Neural cell (in vitro differentiated cells): ENCODE data around the gene TFPI2. TPM values are rescaled to one million over a fixed set of nuclear protein-coding genes. Genes with fewer than 3 reads are reported as not detected.
A peak's percentile ranks its signal among the peaks of the same experiment; 100 is the strongest.

Experiments
- H2AFZ ChIP-seq: fragments of 200-600, 300-800 bp; sonication (generic), shearing (Covaris generic); 2 replicates; pipeline ENCODE4 v1.6.0; 2014; ENCODE audit warnings: low read depth, mild to moderate bottlenecking, antibody characterized with exemption, low read length, moderate library complexity
- H3F3A ChIP-seq: fragments of 200-600 bp; shearing (Covaris generic); 2 replicates; pipeline ENCODE4 v1.6.1; 2016; ENCODE audit warnings: mild to moderate bottlenecking, moderate library complexity, mixed read lengths, antibody characterized with exemption, low read length; ENCODE audit not compliant: insufficient read depth, poor library complexity, severe bottlenecking
- H3K27ac ChIP-seq: fragments of 200-600, 300-800 bp; sonication (generic), shearing (Covaris generic); 2 replicates; pipeline ENCODE4 v1.5.1; 2014; ENCODE audit warnings: mild to moderate bottlenecking, low read length, moderate library complexity
- H3K27me3 ChIP-seq: fragments of 300-800, 200-600 bp; sonication (generic), shearing (Covaris generic); 2 replicates; pipeline ENCODE4 v1.6.0; 2014; ENCODE audit warnings: mild to moderate bottlenecking, low read depth, low read length, moderate library complexity; ENCODE audit not compliant: insufficient read depth
- H3K36me3 ChIP-seq: fragments of 300-800, 200-600 bp; sonication (generic), shearing (Covaris generic); 2 replicates; pipeline ENCODE4 v1.5.1; 2014; ENCODE audit warnings: mild to moderate bottlenecking, antibody characterized with exemption, low read length, moderate library complexity; ENCODE audit not compliant: insufficient read depth
- H3K4me2 ChIP-seq: fragments of 300-800, 200-600 bp; sonication (generic), shearing (Covaris generic); 2 replicates; pipeline ENCODE4 v1.6.0; 2014; ENCODE audit warnings: mild to moderate bottlenecking, low read length
- H3K4me3 ChIP-seq: fragments of 300-800, 200-600 bp; sonication (generic), shearing (Covaris generic); 2 replicates; pipeline ENCODE4 v1.5.1; 2014; ENCODE audit warnings: mild to moderate bottlenecking, low read length, moderate library complexity
- H3K79me2 ChIP-seq: fragments of 200-600 bp; shearing (Covaris generic); replicated peaks from 2 replicates; pipeline ENCODE4 v1.6.0; 2014; ENCODE audit warnings: mild to moderate bottlenecking, low read length, moderate library complexity; ENCODE audit not compliant: insufficient read depth
- H3K9ac ChIP-seq: fragments of 300-800, 200-600 bp; sonication (generic), shearing (Covaris generic); 2 replicates; pipeline ENCODE4 v1.6.1; 2016; ENCODE audit warnings: mild to moderate bottlenecking, low read length, mixed read lengths
- H3K9me2 ChIP-seq: fragments of 200-600 bp; shearing (Covaris generic); 2 replicates; pipeline ENCODE4 v1.6.1; 2016; ENCODE audit warnings: mild to moderate bottlenecking, low read length, mixed read lengths; ENCODE audit not compliant: insufficient read depth
- H3K9me3 ChIP-seq: fragments of 200-600, 300-800 bp; sonication (generic), shearing (Covaris generic); 2 replicates; pipeline ENCODE4 v1.6.1; 2016; ENCODE audit warnings: mild to moderate bottlenecking, mixed run types, low read length, moderate library complexity, mixed read lengths
- H4K20me1 ChIP-seq: fragments of 200-600 bp; shearing (Covaris generic); 2 replicates; pipeline ENCODE4 v1.6.1; 2016; ENCODE audit warnings: mild to moderate bottlenecking, mixed run types; ENCODE audit not compliant: insufficient read depth
- CTCF ChIP-seq: fragments of 450-650 bp; IDR thresholded peaks from 2 replicates; pipeline ENCODE4 v1.5.1; 2014; ENCODE audit warnings: antibody characterized with exemption, mild to moderate bottlenecking, moderate library complexity; ENCODE audit not compliant: poor library complexity, severe bottlenecking
- EP300 ChIP-seq: fragments of 450-650 bp; conservative IDR thresholded peaks from 2 replicates; pipeline ENCODE4 v1.6.1; 2014; ENCODE audit warnings: antibody characterized with exemption, mild to moderate bottlenecking, moderate library complexity; ENCODE audit not compliant: poor library complexity, severe bottlenecking
- EZH2 ChIP-seq: fragments of 200-600, 300-800 bp; shearing (Covaris generic), sonication (generic); IDR thresholded peaks from 2 replicates; pipeline ENCODE4 v1.6.1; 2014; ENCODE audit warnings: antibody characterized with exemption, low read length, borderline replicate concordance, mild to moderate bottlenecking; ENCODE audit not compliant: insufficient read depth, poor library complexity, severe bottlenecking
- MXI1 ChIP-seq: fragments of 450-650 bp; conservative IDR thresholded peaks from 2 replicates; pipeline ENCODE4 v1.6.1; 2014; ENCODE audit warnings: antibody characterized with exemption, mild to moderate bottlenecking; ENCODE audit not compliant: poor library complexity, severe bottlenecking
- POLR2AphosphoS5 ChIP-seq: IDR thresholded peaks from 2 replicates; pipeline ENCODE4 v1.6.1; 2012
- RAD21 ChIP-seq: fragments of 450-650 bp; conservative IDR thresholded peaks from 2 replicates; pipeline ENCODE4 v1.6.1; 2014; ENCODE audit warnings: antibody characterized with exemption, mild to moderate bottlenecking, moderate library complexity
- REST ChIP-seq: IDR thresholded peaks from 2 replicates; pipeline ENCODE4 v1.6.1; 2012; ENCODE audit warnings: borderline replicate concordance
- SMC3 ChIP-seq: fragments of 450-650 bp; conservative IDR thresholded peaks from 2 replicates; pipeline ENCODE4 v1.6.1; 2014; ENCODE audit warnings: antibody characterized with exemption, mild to moderate bottlenecking, moderate library complexity; ENCODE audit not compliant: poor library complexity
- TAF1 ChIP-seq: IDR thresholded peaks from 2 replicates; pipeline ENCODE4 v1.6.1; 2012; ENCODE audit warnings: low read depth
- polyA plus RNA-seq: library from polyadenylated mRNA; depleted of rRNA; stranded (reverse); fragments of >200 nt; gene quantifications from 2 replicates; pipeline ENCODE4 v1.2.3, GENCODE V29; 2014

Gene TFPI2
- polyA plus RNA-seq, 1 donor from 2014 or later, result 0.78 TPM

GRCh38 chr7:93921607-93922566 is 31.3 kb upstream of the TFPI2 start, which contains the start of gene GNG11:
TSS of gene GNG11 (plus strand) at chr7:93921735. CDS start at chr7:93922138, 403 bp downstream.
- Histone ChIP-seq H3K27me3 (peaks cover 8% of the 10 kb centered on the region), H3K9me3 (no peaks in the 10 kb centered on the region), H3K9ac (no peak within 1 kb of the TSS), H3K36me3 (no peaks in the 10 kb centered on the region), H3K79me2 (no peaks in the 10 kb centered on the region), H3K9me2 (no peaks in the 10 kb centered on the region), H2AFZ (no peak within 1 kb of the TSS), H3F3A (no peaks in the 10 kb centered on the region), H3K27ac (no peak within 1 kb of the TSS), H3K4me3 (peak within 1 kb of the TSS; percentile 52), H4K20me1 (no peaks in the 10 kb centered on the region), H3K4me2 (no peak within 1 kb of the TSS)
- TF ChIP-seq EP300 (no peak), EZH2 (no peak), POLR2AphosphoS5 (no peak), CTCF (no peak), MXI1 (no peak), TAF1 (no peak), REST (no peak), SMC3 (no peak), RAD21 (no peak)

DNA sequence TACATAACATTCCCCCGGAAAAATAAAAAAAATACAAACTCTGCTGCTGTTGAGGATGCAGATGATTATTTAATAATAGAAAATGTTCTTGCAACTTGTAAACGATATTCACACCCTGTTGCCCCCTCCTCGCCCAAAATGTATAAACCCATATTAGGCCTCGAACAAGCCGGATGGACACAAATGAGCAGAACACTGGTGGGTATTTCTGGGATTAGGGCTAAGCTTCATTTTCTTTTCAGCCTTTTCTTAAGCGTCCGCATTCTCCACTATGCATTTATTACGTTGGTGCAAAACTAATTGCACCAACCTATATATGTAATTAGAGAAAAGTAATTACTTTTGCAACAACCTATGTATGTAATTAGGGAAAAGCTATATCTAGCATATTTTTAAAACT is 30.6 kb upstream of the TFPI2 start:
- Histone ChIP-seq H3K36me3 (no peaks in the 10 kb centered on the region), H3K4me2 (no peak overlapping the region), H3K27ac (no peak overlapping the region), H3K9ac (no peak overlapping the region), H3K79me2 (no peaks in the 10 kb centered on the region), H3K9me3 (no peaks in the 10 kb centered on the region), H3K27me3 (peaks cover 8% of the 10 kb centered on the region), H3K4me3 (peak overlapping the region; percentile 52), H3F3A (no peaks in the 10 kb centered on the region), H4K20me1 (no peaks in the 10 kb centered on the region), H3K9me2 (no peaks in the 10 kb centered on the region), H2AFZ (no peak overlapping the region)
- no peak for TF ChIP-seq EP300
- no peak for TF ChIP-seq POLR2AphosphoS5
- no peak for TF ChIP-seq CTCF
- no peak for TF ChIP-seq RAD21
- no peak for TF ChIP-seq MXI1
- TF ChIP-seq TAF1, result no peak
- TF ChIP-seq REST, result no peak
- TF ChIP-seq EZH2, result no peak
